Activated naive CD8-positive, alpha-beta T cell (primary cell): ENCODE measurements around the gene FMO2.

ENCODE experiments used
- H3K27ac Mint-ChIP-seq: one replicate; pipeline ENCODE4 v1.8.0; 2021; ENCODE audit warnings: mixed read lengths
- H3K27me3 Mint-ChIP-seq: one replicate; pipeline ENCODE4 v1.8.0; 2021; ENCODE audit warnings: mixed read lengths
- H3K36me3 Mint-ChIP-seq: one replicate; pipeline ENCODE4 v1.8.0; 2021; ENCODE audit warnings: mixed read lengths
- H3K4me1 Mint-ChIP-seq: one replicate; pipeline ENCODE4 v1.8.0; 2021; ENCODE audit warnings: low read depth, mixed read lengths
- H3K4me3 Mint-ChIP-seq: one replicate; pipeline ENCODE4 v1.8.0; 2021; ENCODE audit warnings: mild to moderate bottlenecking, mixed read lengths
- H3K9me3 Mint-ChIP-seq: one replicate; pipeline ENCODE4 v1.8.0; 2021; ENCODE audit warnings: low read depth, mixed read lengths

The FMO2 gene

GRCh38 chr1:171196351-171196750 lies 11.3 kb downstream of the FMO2 start:
- no peaks in the 10 kb centered on the region for H3K36me3 Mint-ChIP-seq
- no peaks in the 10 kb centered on the region for H3K27me3 Mint-ChIP-seq
- no peaks in the 10 kb centered on the region for H3K4me1 Mint-ChIP-seq
- no peak overlapping the region for H3K27ac Mint-ChIP-seq
- H3K4me3 Mint-ChIP-seq = no peak overlapping the region
- H3K9me3 Mint-ChIP-seq = no peaks in the 10 kb centered on the region

GRCh38 chr1:171198081-171198480 lies 13.0 kb downstream of the FMO2 start:
- no peaks in the 10 kb centered on the region for H3K9me3 Mint-ChIP-seq
- H3K36me3 Mint-ChIP-seq = no peaks in the 10 kb centered on the region
- H3K4me1 Mint-ChIP-seq = no peaks in the 10 kb centered on the region
- H3K4me3 Mint-ChIP-seq = no peak overlapping the region
- H3K27ac Mint-ChIP-seq = no peak overlapping the region
- peaks cover 2% of the 10 kb centered on the region for H3K27me3 Mint-ChIP-seq

- no peak overlapping the region for H3K27ac Mint-ChIP-seq
- no peak overlapping the region for H3K4me3 Mint-ChIP-seq
- no peaks in the 10 kb centered on the region for H3K36me3 Mint-ChIP-seq
- H3K27me3 Mint-ChIP-seq = peaks cover 13% of the 10 kb centered on the region
- no peaks in the 10 kb centered on the region for H3K4me1 Mint-ChIP-seq
- no peaks in the 10 kb centered on the region for H3K9me3 Mint-ChIP-seq
These were observed 19.2 kb downstream of the FMO2 start for GRCh38 chr1:171204296-171204695.

GRCh38 chr1:171206204-171206977 lies 21.3 kb downstream of the FMO2 start:
- no peak overlapping the region for H3K4me3 Mint-ChIP-seq
- no peaks in the 10 kb centered on the region for H3K9me3 Mint-ChIP-seq
- peaks cover 13% of the 10 kb centered on the region for H3K27me3 Mint-ChIP-seq
- no peaks in the 10 kb centered on the region for H3K4me1 Mint-ChIP-seq
- no peak overlapping the region for H3K27ac Mint-ChIP-seq
- no peaks in the 10 kb centered on the region for H3K36me3 Mint-ChIP-seq

GRCh38 chr1:171206978-171207355 lies 21.9 kb downstream of the FMO2 start:
- H3K4me3 Mint-ChIP-seq = no peak overlapping the region
- no peak overlapping the region for H3K27ac Mint-ChIP-seq
- H3K9me3 Mint-ChIP-seq = no peaks in the 10 kb centered on the region
- H3K4me1 Mint-ChIP-seq = no peaks in the 10 kb centered on the region
- H3K36me3 Mint-ChIP-seq = no peaks in the 10 kb centered on the region
- H3K27me3 Mint-ChIP-seq = peaks cover 13% of the 10 kb centered on the region

- peaks cover 13% of the 10 kb centered on the region for H3K27me3 Mint-ChIP-seq
- H3K4me1 Mint-ChIP-seq = no peaks in the 10 kb centered on the region
These were observed 22.3 kb downstream of the FMO2 start for GRCh38 chr1:171207377-171207776.

GRCh38 chr1:171210355-171210754 lies 25.3 kb downstream of the FMO2 start:
- Mint-ChIP-seq H3K36me3 (no peaks in the 10 kb centered on the region), H3K4me1 (no peaks in the 10 kb centered on the region), H3K27ac (no peak overlapping the region), H3K9me3 (no peaks in the 10 kb centered on the region), H3K4me3 (no peak overlapping the region), H3K27me3 (peaks cover 11% of the 10 kb centered on the region)

More at GRCh38 chr1:171207377-171207776, 22.3 kb downstream of the FMO2 start:
- Mint-ChIP-seq H3K27ac (no peak overlapping the region), H3K9me3 (no peaks in the 10 kb centered on the region), H3K36me3 (no peaks in the 10 kb centered on the region), H3K4me3 (no peak overlapping the region)

- Mint-ChIP-seq H3K4me1 (no peaks in the 10 kb centered on the region), H3K9me3 (no peaks in the 10 kb centered on the region), H3K36me3 (peaks cover 3% of the 10 kb centered on the region), H3K4me3 (no peak overlapping the region), H3K27ac (no peak overlapping the region), H3K27me3 (peaks cover 12% of the 10 kb centered on the region)
These were observed 27.7 kb downstream of the FMO2 start for GRCh38 chr1:171212607-171213351.

- Mint-ChIP-seq H3K36me3 (peaks cover 3% of the 10 kb centered on the region), H3K4me3 (no peak overlapping the region), H3K9me3 (no peaks in the 10 kb centered on the region), H3K4me1 (no peaks in the 10 kb centered on the region), H3K27me3 (peaks cover 15% of the 10 kb centered on the region), H3K27ac (no peak overlapping the region)
These were observed 28.7 kb downstream of the FMO2 start for GRCh38 chr1:171213559-171214454.

- H3K4me1 Mint-ChIP-seq = no peaks in the 10 kb centered on the region
- H3K4me3 Mint-ChIP-seq = no peak overlapping the region
These were observed 32.8 kb downstream of the FMO2 start for GRCh38 chr1:171217658-171218443.

GRCh38 chr1:171218661-171219060 lies 33.6 kb downstream of the FMO2 start:
- Mint-ChIP-seq H3K36me3 (peaks cover 3% of the 10 kb centered on the region), H3K27me3 (peaks cover 16% of the 10 kb centered on the region), H3K9me3 (no peaks in the 10 kb centered on the region), H3K27ac (no peak overlapping the region), H3K4me1 (no peaks in the 10 kb centered on the region), H3K4me3 (no peak overlapping the region)

More at GRCh38 chr1:171217658-171218443, 32.8 kb downstream of the FMO2 start:
- H3K27ac Mint-ChIP-seq = no peak overlapping the region
- H3K36me3 Mint-ChIP-seq = peaks cover 3% of the 10 kb centered on the region
- H3K27me3 Mint-ChIP-seq = peaks cover 16% of the 10 kb centered on the region
- no peaks in the 10 kb centered on the region for H3K9me3 Mint-ChIP-seq

GRCh38 chr1:171219346-171220080 lies 34.4 kb downstream of the FMO2 start:
- Mint-ChIP-seq H3K27ac (no peak overlapping the region), H3K27me3 (peaks cover 14% of the 10 kb centered on the region), H3K4me1 (no peaks in the 10 kb centered on the region), H3K9me3 (no peaks in the 10 kb centered on the region), H3K4me3 (no peak overlapping the region), H3K36me3 (peaks cover 3% of the 10 kb centered on the region)

- Mint-ChIP-seq H3K27me3 (peaks cover 14% of the 10 kb centered on the region), H3K4me1 (no peaks in the 10 kb centered on the region), H3K9me3 (no peaks in the 10 kb centered on the region), H3K4me3 (no peak overlapping the region), H3K27ac (no peak overlapping the region), H3K36me3 (peaks cover 3% of the 10 kb centered on the region)
These were observed 35.0 kb downstream of the FMO2 start for GRCh38 chr1:171220081-171220420.

- Mint-ChIP-seq H3K4me1 (no peaks in the 10 kb centered on the region), H3K27ac (no peak overlapping the region), H3K9me3 (no peaks in the 10 kb centered on the region), H3K4me3 (no peak overlapping the region), H3K36me3 (peaks cover 3% of the 10 kb centered on the region), H3K27me3 (peaks cover 14% of the 10 kb centered on the region)
These were observed 35.5 kb downstream of the FMO2 start for GRCh38 chr1:171220581-171221054.
